ENCODE measurements around the gene MCTP2.

Gene MCTP2

GRCh38 chr15:94280301-94280700, 48.9 kb downstream of the MCTP2 start:
- TF ChIP-seq CTCF (IDR thresholded peaks at IDR 0.05), result no peak

GRCh38 chr15:94282269-94283250, 51.2 kb downstream of the MCTP2 start:
- TF ChIP-seq CTCF (IDR thresholded peaks at IDR 0.05), result no peak

- no peak for TF ChIP-seq CTCF (IDR thresholded peaks at IDR 0.05)
Measured at GRCh38 chr15:94286583-94286982, 55.2 kb downstream of the MCTP2 start.

GRCh38 chr15:94287794-94288246, 56.5 kb downstream of the MCTP2 start:
- TF ChIP-seq CTCF (IDR thresholded peaks at IDR 0.05), result no peak

- no peak for TF ChIP-seq CTCF (IDR thresholded peaks at IDR 0.05)
Measured at GRCh38 chr15:94290730-94291129, 59.4 kb downstream of the MCTP2 start.

- no peak for TF ChIP-seq CTCF (IDR thresholded peaks at IDR 0.05)
Measured at GRCh38 chr15:94293411-94294402, 62.3 kb downstream of the MCTP2 start.

GRCh38 chr15:94294556-94294955, 63.2 kb downstream of the MCTP2 start:
- no peak for TF ChIP-seq CTCF (IDR thresholded peaks at IDR 0.05)
